Esophagus (tissue), 2 donors: ENCODE data around the gene PJA1. TPM values are rescaled to one million over a fixed set of nuclear protein-coding genes. Genes with fewer than 3 reads are reported as not detected.

Experiments used
- H3K27ac ChIP-seq, 2 donors: one replicate each; pipeline ENCODE4 v1.5.1; 2013; ENCODE audit warnings: low read depth in 2 of 2, mild to moderate bottlenecking in 2 of 2, inconsistent platforms in 1 of 2, low read length in 1 of 2, moderate library complexity in 1 of 2
- H3K27me3 ChIP-seq, 2 donors: one replicate each; pipeline ENCODE4 v1.6.1; 2013; ENCODE audit warnings: low read length in 2 of 2, control low read depth in 1 of 2, mild to moderate bottlenecking in 1 of 2; ENCODE audit not compliant: insufficient read depth in 2 of 2, control insufficient read depth in 1 of 2
- H3K36me3 ChIP-seq, 2 donors: one replicate each; pipeline ENCODE4 v1.6.1; 2013; ENCODE audit warnings: low read length in 1 of 2; ENCODE audit not compliant: control insufficient read depth in 2 of 2, insufficient read depth in 2 of 2
- H3K4me1 ChIP-seq, 2 donors: one replicate each; pipeline ENCODE4 v1.6.1; 2013; ENCODE audit warnings: low read length in 1 of 2; ENCODE audit not compliant: control insufficient read depth in 2 of 2, insufficient read depth in 2 of 2
- H3K4me3 ChIP-seq, 2 donors: one replicate each; pipeline ENCODE4 v1.5.1; 2013; ENCODE audit warnings: low read length in 2 of 2, mild to moderate bottlenecking in 2 of 2, low read depth in 1 of 2, moderate library complexity in 1 of 2
- H3K9me3 ChIP-seq, 2 donors: one replicate each; pipeline ENCODE4 v1.6.1; 2013; ENCODE audit warnings: mild to moderate bottlenecking in 2 of 2, low read depth in 1 of 2, low read length in 1 of 2, moderate library complexity in 1 of 2; ENCODE audit not compliant: control insufficient read depth in 2 of 2, insufficient read depth in 1 of 2
- WGBS, 2 donors: extraction: QIAGEN DNeasy Blood & Tissue Kit; methylation state at CpG; one replicate each; pipeline ENCODE4 v1.1.7; 2013; 5-methylcytosine and 5-hydroxymethylcytosine counted together
- polyA plus RNA-seq, 2 donors: library from polyadenylated mRNA; stranded (reverse); fragments of 200-250 nt; gene quantifications; one replicate each; pipeline ENCODE4 v1.2.3, GENCODE V29; 2013
- donor health status: healthy with polysubstance abuse.
- donor health status: Bipolar disorder and iron deficiency.

The PJA1 gene
- polyA plus RNA-seq, 2 donors, result 4.0 to 8.8 TPM

DNA sequence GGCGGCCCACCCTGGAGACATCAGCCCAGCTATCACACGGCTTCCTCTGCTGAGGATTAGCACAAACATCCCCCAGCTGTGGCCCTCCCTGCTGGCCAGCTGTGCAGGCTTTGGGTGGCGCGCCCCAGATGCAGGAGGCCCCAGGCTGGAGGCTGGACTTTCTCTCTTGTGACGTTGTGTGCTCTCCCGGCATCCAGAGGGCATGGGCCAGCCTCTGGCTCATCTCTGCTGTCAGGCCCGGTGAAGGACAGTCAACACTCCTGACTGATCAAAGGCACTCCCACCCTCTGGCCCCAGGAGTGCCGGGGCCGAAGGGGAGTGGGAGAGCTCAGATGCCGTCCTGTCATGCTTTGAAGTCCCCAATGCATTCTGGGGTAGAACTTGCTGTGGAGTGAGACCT, 29.9 kb upstream of the PJA1 start:
- WGBS, 2 donors, result 78 to 79% methylated on average over 10 of the region's 10 CpGs
- no peaks in the 10 kb centered on the region for H3K4me1 ChIP-seq
- no peak overlapping the region for H3K4me3 ChIP-seq
- no peaks in the 10 kb centered on the region for H3K9me3 ChIP-seq
- H3K27ac ChIP-seq, result no peak overlapping the region
- no peaks in the 10 kb centered on the region for H3K27me3 ChIP-seq
- H3K36me3 ChIP-seq, result no peaks in the 10 kb centered on the region

DNA sequence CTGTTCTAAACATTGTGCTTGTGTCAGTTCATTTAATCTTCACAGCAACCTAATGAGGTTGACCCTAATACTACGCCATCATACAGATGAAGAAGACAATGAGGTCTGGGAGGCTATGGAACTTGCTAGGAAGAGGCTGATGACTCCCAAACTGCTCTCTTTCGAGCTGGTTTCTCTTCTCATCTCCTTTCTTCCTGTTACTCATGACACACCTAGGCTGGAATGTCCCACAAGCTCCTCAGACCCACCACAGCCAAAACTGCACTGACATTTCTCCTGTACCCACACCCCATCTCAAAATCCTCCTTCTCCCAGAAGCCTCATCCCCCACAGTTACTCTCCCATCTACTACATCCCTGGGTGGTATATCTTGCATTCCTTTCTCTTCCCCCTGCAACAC, 27.4 kb upstream of the PJA1 start:
- Histone ChIP-seq H3K27me3 (no peaks in the 10 kb centered on the region), H3K4me3 (no peak overlapping the region)
- 76 to 84% methylated on average over 2 of the region's 2 CpGs for WGBS, 2 donors

DNA sequence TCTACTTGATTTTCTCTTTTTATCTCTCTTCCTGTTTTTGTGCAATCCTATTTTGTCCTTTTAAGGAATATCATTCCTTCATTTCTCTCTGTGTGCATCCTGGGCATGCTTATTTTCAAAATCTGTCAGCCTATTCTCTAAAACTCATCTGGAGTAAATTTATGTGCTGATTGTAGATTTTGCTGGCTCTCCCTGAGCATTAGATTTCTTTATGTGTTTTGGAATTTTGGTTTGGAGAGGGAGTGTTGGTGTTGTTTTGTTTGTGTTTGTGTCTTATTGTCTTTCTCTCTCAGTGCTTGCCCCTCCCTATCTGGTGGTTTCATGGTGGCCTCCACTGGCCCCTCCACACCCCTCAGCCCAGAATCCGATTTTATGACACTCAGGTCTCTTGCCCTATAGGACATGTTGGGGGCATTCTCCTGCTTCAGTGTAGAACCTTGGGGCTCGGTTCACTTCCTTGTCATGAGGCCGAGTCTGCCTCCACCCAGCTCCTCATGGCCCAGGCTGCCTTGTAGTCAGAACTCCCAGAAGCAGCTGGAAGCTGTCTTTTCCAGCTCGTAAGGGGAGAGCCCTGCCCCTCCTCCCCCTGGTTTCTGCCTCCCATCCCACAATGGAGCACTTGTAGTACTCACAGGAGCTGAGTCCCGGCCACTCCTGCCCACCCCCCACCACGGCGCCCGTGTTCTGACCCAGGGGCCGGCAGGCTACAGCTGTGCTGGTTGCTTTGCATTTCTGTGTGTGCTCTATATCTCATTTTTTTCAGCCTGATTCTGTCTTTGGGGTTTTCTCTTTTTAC, 24.5 kb upstream of the PJA1 start:
- Histone ChIP-seq H3K9me3 (no peaks in the 10 kb centered on the region), H3K27me3 (no peaks in the 10 kb centered on the region), H3K4me3 (no peak overlapping the region), H3K4me1 (no peaks in the 10 kb centered on the region), H3K36me3 (no peaks in the 10 kb centered on the region), H3K27ac (no peak overlapping the region)
- WGBS, 2 donors, result 60 to 71% methylated on average over 9 of the region's 9 CpGs

More for the DNA sequence above, 27.4 kb upstream of the PJA1 start:
- Histone ChIP-seq H3K27ac (no peak overlapping the region), H3K36me3 (no peaks in the 10 kb centered on the region), H3K9me3 (no peaks in the 10 kb centered on the region), H3K4me1 (no peaks in the 10 kb centered on the region)

DNA sequence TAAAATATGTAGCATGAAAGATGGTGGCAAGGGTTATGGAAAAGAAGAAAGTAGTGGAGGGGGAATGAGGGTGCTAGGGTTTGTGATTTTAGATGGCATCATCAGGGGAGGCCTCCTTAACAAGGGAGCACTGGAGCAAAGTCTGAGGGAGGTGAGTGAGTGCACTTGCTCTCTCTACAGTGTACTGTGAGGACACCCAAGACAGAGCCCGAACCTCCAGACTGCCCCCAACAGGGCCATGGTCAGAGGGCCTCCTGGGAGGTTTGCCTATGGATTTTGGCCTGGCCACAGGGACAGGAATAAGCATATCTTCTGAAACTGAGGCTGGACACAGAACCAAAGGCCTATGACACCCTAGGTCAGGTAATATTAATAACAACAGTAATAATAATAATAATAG, 21.4 kb upstream of the PJA1 start:
- H3K4me3 ChIP-seq, result no peak overlapping the region
- no peaks in the 10 kb centered on the region for H3K9me3 ChIP-seq
- WGBS, 2 donors, result 78 to 84% methylated on average over 1 of the region's 1 CpG
- H3K4me1 ChIP-seq, result no peaks in the 10 kb centered on the region
- no peaks in the 10 kb centered on the region for H3K36me3 ChIP-seq
- no peak overlapping the region for H3K27ac ChIP-seq
- no peaks in the 10 kb centered on the region for H3K27me3 ChIP-seq

DNA sequence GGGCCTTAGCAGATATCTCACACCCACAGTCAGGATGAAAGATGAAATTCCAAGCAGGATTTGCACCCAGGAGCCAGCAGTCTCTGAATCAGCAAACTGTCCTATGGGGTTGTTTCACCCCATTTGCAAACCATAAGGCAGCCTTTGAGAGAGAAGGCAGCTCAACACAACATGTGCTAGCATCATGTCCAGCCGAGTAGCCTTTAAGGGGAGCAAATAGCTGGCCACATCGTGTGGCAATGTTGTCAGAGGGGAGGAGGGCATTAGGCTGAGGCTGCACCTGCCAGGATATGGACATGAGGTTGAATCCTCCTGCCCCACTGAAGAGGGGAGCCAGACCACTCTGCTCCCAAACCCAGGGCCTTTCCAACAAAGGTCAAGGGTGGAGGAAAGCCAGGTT, 20.6 kb upstream of the PJA1 start:
- Histone ChIP-seq H3K27me3 (no peaks in the 10 kb centered on the region), H3K4me3 (no peak overlapping the region), H3K9me3 (no peaks in the 10 kb centered on the region), H3K27ac (no peak overlapping the region), H3K36me3 (no peaks in the 10 kb centered on the region), H3K4me1 (no peaks in the 10 kb centered on the region)
- WGBS, 2 donors, result 26 to 82% methylated on average over 2 of the region's 2 CpGs

DNA sequence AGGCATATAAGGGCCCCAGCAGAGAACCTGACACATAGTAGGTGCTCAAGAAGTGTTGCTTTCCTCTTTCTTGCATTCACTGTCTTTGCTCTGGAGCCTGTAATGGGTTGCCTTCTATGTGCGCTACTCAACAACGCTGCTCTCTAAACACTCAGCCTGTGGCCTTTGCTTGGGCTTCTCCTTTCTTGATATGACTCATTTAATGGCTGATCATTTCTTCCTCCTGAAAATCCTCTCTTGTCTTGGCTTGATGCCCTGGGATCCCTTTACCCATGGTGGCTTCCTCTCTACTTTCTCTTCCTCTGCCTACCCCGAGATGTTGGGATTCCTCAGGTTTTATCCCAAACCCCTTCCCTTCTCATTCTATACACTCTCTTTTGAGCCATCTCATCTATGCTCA, 19.9 kb upstream of the PJA1 start:
- no peaks in the 10 kb centered on the region for H3K36me3 ChIP-seq
- H3K27me3 ChIP-seq, result no peaks in the 10 kb centered on the region
- WGBS, 2 donors, result 79 to 93% methylated on average over 3 of the region's 3 CpGs
- H3K4me1 ChIP-seq, result no peaks in the 10 kb centered on the region
- H3K9me3 ChIP-seq, result no peaks in the 10 kb centered on the region
- H3K4me3 ChIP-seq, result no peak overlapping the region
- H3K27ac ChIP-seq, result no peak overlapping the region

DNA sequence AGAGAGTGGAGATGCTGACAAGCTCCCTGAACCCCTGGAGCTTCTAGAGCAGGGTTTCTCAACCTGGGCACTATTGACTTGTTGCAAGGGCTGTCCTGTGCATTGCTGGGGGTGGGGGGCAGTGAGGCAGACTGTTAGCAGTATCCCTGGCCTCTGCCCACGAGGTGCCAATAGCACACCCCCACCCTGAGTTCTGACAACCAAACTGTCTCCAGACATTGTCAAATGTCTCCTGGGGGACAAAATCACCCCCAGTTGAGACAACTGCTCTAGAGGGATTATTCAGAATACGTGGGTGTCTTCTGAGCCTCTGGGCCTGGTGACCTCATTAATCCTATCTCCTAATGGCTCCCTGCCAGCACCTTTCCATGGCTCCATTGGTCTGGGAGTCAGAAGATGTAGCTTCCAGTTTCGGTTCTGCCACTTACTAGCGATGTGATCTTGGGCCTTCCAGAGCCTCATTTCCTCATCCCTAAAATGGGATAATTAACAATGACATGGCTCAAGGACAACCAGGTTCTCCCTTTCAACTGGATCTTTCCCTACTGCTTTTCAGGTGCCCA, 17.6 kb upstream of the PJA1 start:
- H3K4me3 ChIP-seq, result no peak overlapping the region
- no peaks in the 10 kb centered on the region for H3K27me3 ChIP-seq
- 52 to 67% methylated on average over 4 of the region's 4 CpGs for WGBS, 2 donors
- H3K9me3 ChIP-seq, result no peaks in the 10 kb centered on the region
- no peaks in the 10 kb centered on the region for H3K4me1 ChIP-seq
- no peak overlapping the region for H3K27ac ChIP-seq
- no peaks in the 10 kb centered on the region for H3K36me3 ChIP-seq

DNA sequence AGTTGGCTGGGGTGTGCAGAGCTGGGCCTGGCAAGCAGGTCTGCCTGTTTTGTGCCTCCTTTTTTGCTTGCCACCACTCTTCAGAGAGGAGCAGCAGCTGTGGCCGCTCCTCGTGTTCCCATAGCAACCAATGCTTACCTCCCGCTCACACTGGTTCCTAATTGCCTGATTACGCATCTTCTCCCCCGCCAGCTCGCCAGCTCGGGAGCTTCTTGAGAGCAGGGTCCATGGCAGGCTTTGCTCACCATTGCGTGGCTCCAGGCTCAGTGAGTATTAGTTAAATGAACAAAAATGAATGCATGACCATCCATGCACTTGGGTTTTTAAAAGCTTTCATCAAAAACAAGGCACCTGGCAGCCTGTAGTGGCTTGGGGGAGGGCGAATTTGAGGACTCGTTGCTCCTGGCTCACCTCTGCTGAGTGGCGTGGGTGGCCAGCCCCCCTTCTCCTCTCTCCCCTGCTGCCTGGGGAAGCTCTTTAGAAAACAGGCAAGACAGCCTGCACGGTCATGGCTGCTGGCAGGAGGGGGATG, 14.2 kb upstream of the PJA1 start:
- H3K36me3 ChIP-seq, result no peaks in the 10 kb centered on the region
- no peaks in the 10 kb centered on the region for H3K4me1 ChIP-seq
- H3K4me3 ChIP-seq, result no peak overlapping the region
- H3K9me3 ChIP-seq, result no peaks in the 10 kb centered on the region
- 45 to 48% methylated on average over 12 of the region's 12 CpGs for WGBS, 2 donors
- H3K27me3 ChIP-seq, result no peaks in the 10 kb centered on the region
- no peak overlapping the region for H3K27ac ChIP-seq

DNA sequence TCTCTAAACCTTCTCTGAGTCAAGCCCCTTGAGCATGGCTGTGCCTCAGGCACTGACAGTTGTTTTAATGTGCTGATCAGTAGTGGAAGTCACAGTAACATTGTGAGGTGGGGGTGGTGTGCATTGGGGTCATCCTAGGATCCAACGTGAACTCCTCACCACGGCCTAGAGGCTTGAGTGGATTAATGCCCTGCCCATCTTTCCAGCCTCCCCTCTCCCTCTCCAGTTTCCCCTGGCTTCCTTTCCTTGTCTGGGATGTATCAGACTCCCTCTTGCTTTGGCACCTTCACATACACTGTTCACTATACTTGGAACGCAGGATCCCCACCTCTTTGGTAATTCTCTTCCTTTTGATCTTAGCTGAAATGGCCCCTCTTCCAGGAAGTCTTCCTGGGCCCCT, 13.3 kb upstream of the PJA1 start:
- Histone ChIP-seq H3K27me3 (no peaks in the 10 kb centered on the region), H3K27ac (no peak overlapping the region), H3K4me1 (no peaks in the 10 kb centered on the region), H3K36me3 (no peaks in the 10 kb centered on the region), H3K4me3 (no peak overlapping the region), H3K9me3 (no peaks in the 10 kb centered on the region)
- WGBS, 2 donors, result 85 to 96% methylated on average over 3 of the region's 3 CpGs
